HepG2 (cell line): ENCODE data around the gene KRCC1. TPM values are rescaled to one million over a fixed set of nuclear protein-coding genes. Genes with fewer than 3 reads are reported as not detected.

Source experiments
- ARNT2 ChIP-seq: sonication (generic); formaldehyde crosslinking; IDR thresholded peaks from 2 replicates; pipeline ENCODE4 v1.8.0; 2022; ENCODE audit warnings: mild to moderate bottlenecking, low read depth, missing genetic modification reagents, moderate library complexity
- ELF4 ChIP-seq: sonication (generic); formaldehyde crosslinking; IDR thresholded peaks from 2 replicates; pipeline ENCODE4 v1.5.0; 2020; ENCODE audit warnings: missing genetic modification reagents, mild to moderate bottlenecking, moderate library complexity, borderline replicate concordance
- FOXJ3 ChIP-seq: sonication (generic); formaldehyde crosslinking; IDR thresholded peaks from 2 replicates; pipeline ENCODE4 v1.4.0; 2020; ENCODE audit warnings: missing genetic modification reagents, mild to moderate bottlenecking, borderline replicate concordance
- GATAD1 ChIP-seq: IDR thresholded peaks from 2 replicates; pipeline ENCODE4 v1.6.1; 2016; ENCODE audit warnings: missing genetic modification reagents, missing compliant biosample characterization
- HOXA9 ChIP-seq: sonication (generic); formaldehyde crosslinking; IDR thresholded peaks from 2 replicates; pipeline ENCODE4 v1.8.1; 2022; ENCODE audit warnings: missing genetic modification reagents, mild to moderate bottlenecking, moderate library complexity, borderline replicate concordance
- IRF2 ChIP-seq: IDR thresholded peaks from 2 replicates; pipeline ENCODE4 v1.6.1; 2018; ENCODE audit warnings: missing genetic modification reagents, missing compliant biosample characterization
- PTBP1 ChIP-seq: fragments of 200-400 bp; formaldehyde crosslinking; IDR thresholded peaks from 2 replicates; pipeline ENCODE4 v1.6.1; 2018; ENCODE audit warnings: low read length, low read depth; ENCODE audit not compliant: poor library complexity, severe bottlenecking
- SIX1 ChIP-seq: sonication (generic); formaldehyde crosslinking; IDR thresholded peaks from 2 replicates; pipeline ENCODE4 v1.4.0; 2020; ENCODE audit warnings: missing genetic modification reagents, borderline replicate concordance
- SMYD3 ChIP-seq: sonication (generic); formaldehyde crosslinking; IDR thresholded peaks from 2 replicates; pipeline ENCODE4 v1.8.1; 2023; ENCODE audit warnings: mild to moderate bottlenecking, missing genetic modification reagents
- TBL1XR1 ChIP-seq: fragments of 150-350 bp; IDR thresholded peaks from 2 replicates; pipeline ENCODE4 v1.6.1; 2014; ENCODE audit warnings: borderline replicate concordance, low read length; ENCODE audit not compliant: partially characterized antibody
- ZNF17 ChIP-seq: sonication (generic); formaldehyde crosslinking; IDR thresholded peaks from 2 replicates; pipeline ENCODE4 v1.5.0; 2020; ENCODE audit warnings: mild to moderate bottlenecking, missing genetic modification reagents
- ZNF282 ChIP-seq: fragments of 450-650 bp; IDR thresholded peaks from 2 replicates; pipeline ENCODE4 v1.6.1; 2018; ENCODE audit not compliant: partially characterized antibody
- ZNF296 ChIP-seq: sonication (generic); formaldehyde crosslinking; conservative IDR thresholded peaks from 2 replicates; pipeline ENCODE4 v1.5.0; 2020; ENCODE audit warnings: mild to moderate bottlenecking, missing genetic modification reagents
- polyA plus RNA-seq, 8 experiments: library from polyadenylated mRNA; depleted of rRNA in 3 of 8; stranded (reverse) in 7 of 8; unstranded in 1 of 8; fragments of >200 nt; fragmentation: Illumina TruSeq in 4 of 8; extraction: Trizol in 4 of 8; gene quantifications; 2 replicates each; pipeline versions ENCODE4 v1.2.1 to v1.2.3, GENCODE V29; 2011 to 2016; ENCODE audit warnings: low read depth in 4 of 8, missing spikeins in 1 of 8, mixed read lengths in 1 of 8; ENCODE audit not compliant: insufficient read depth in 1 of 8
- total RNA-seq, 5 experiments: library from RNA; depleted of rRNA; stranded (reverse); fragments of >200 nt; fragmentation: Illumina TruSeq; extraction: Trizol; gene quantifications; 2 replicates each; pipeline ENCODE4 v1.2.3, GENCODE V29; 2016; ENCODE audit warnings: low read depth in 1 of 5
- TF ChIP-seq, protein P1 (sequence below), 2 experiments: sonication (generic) in 1 of 2; formaldehyde crosslinking in 1 of 2; IDR thresholded peaks; 2 replicates each; pipeline versions ENCODE4 v1.4.0 to v1.6.1; 2016 to 2020; ENCODE audit warnings: borderline replicate concordance in 1 of 2, low read depth in 1 of 2, mild to moderate bottlenecking in 1 of 2, missing genetic modification reagents in 1 of 2
- TF ChIP-seq, protein P2 (sequence below): IDR thresholded peaks from 2 replicates; pipeline ENCODE4 v1.6.1; 2012; ENCODE audit warnings: low read depth, low read length, improper control_type of control experiment
- TF ChIP-seq, protein P3 (sequence below): IDR thresholded peaks from 2 replicates; pipeline ENCODE4 v1.6.1; 2016; ENCODE audit warnings: missing biosample characterization, missing genetic modification reagents, low read depth
- TF ChIP-seq, protein P4 (sequence below): sonication (generic); formaldehyde crosslinking; IDR thresholded peaks from 2 replicates; pipeline ENCODE4 v1.9.0; 2022; ENCODE audit warnings: missing genetic modification reagents, mild to moderate bottlenecking, borderline replicate concordance

Gene KRCC1
- total and polyA plus RNA-seq, 2 of the 13 experiments (the other 11 are each of a cell fraction or from before 2014, with no cell fraction given): 6.5 to 7.7 TPM

DNA sequence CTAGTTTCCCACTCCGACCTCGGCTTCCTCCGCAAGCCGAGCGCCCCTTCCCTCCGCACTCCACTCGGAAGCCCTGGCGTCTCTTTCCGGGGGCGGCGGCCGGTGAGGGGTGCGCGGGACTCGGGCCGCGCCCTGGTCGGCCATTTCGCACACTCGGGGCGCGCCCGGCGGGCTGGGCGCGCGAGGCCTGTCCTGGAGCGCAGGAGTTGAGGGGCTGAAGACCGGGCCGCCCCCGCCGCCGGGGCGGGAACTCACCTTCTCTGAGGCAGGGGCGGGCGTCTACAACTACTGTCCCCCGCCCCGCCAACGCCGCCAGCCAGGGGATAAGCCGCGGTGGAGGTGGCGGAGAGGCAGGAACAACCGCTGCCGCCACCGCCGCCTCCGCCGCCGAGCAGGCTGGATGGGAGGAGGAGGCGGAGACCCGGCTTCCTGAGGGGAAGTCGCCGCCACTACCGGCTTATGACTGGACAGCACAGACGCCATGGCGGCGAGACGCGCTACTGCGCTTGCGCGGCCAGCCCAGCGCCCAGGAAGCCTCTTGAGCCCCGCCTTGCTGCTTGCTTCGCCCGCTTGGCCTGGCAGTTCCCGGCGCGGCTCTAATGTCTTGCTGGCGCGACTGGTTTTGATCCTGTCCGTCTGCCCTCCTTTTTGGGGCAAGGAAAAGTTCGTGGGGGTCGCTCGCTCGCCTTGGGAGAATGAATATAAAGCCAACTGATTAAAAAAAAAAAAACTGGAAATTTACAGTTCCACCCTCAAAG lies at the start of gene KRCC1 (continued):
- TF ChIP-seq, protein P1, sequence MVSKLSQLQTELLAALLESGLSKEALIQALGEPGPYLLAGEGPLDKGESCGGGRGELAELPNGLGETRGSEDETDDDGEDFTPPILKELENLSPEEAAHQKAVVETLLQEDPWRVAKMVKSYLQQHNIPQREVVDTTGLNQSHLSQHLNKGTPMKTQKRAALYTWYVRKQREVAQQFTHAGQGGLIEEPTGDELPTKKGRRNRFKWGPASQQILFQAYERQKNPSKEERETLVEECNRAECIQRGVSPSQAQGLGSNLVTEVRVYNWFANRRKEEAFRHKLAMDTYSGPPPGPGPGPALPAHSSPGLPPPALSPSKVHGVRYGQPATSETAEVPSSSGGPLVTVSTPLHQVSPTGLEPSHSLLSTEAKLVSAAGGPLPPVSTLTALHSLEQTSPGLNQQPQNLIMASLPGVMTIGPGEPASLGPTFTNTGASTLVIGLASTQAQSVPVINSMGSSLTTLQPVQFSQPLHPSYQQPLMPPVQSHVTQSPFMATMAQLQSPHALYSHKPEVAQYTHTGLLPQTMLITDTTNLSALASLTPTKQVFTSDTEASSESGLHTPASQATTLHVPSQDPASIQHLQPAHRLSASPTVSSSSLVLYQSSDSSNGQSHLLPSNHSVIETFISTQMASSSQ (IDR thresholded peaks at IDR 0.05; ENCODE audit: low read depth): no peak
- TF ChIP-seq, protein P1 (CRISPR knock-in tag; IDR thresholded peaks at IDR 0.05; ENCODE audit: borderline replicate concordance): peak; percentile 43; the same call in 1 of the 2 replicates
- TF ChIP-seq TBL1XR1: peak; percentile 5
- TF ChIP-seq SMYD3: peak; percentile 68; the same call in 1 of the 2 replicates
- peak; percentile 82 for TF ChIP-seq ARNT2 (CRISPR knock-in tag)
- no peak for TF ChIP-seq ZNF282
- no peak for TF ChIP-seq HOXA9 (CRISPR knock-in tag)
- TF ChIP-seq, protein P2, sequence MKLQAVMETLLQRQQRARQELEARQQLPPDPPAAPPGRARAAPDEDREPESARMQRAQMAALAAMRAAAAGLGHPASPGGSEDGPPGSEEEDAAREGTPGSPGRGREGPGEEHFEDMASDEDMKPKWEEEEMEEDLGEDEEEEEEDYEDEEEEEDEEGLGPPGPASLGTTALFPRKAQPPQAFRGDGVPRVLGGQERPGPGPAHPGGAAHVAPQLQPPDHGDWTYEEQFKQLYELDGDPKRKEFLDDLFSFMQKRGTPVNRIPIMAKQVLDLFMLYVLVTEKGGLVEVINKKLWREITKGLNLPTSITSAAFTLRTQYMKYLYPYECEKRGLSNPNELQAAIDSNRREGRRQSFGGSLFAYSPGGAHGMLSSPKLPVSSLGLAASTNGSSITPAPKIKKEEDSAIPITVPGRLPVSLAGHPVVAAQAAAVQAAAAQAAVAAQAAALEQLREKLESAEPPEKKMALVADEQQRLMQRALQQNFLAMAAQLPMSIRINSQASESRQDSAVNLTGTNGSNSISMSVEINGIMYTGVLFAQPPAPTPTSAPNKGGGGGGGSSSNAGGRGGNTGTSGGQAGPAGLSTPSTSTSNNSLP: no peak
- peak; percentile 75 for TF ChIP-seq PTBP1
- TF ChIP-seq SIX1 (CRISPR knock-in tag): no peak
- TF ChIP-seq FOXJ3 (CRISPR knock-in tag): peak; percentile 23; the same call in 1 of the 2 replicates
- TF ChIP-seq, protein P3, sequence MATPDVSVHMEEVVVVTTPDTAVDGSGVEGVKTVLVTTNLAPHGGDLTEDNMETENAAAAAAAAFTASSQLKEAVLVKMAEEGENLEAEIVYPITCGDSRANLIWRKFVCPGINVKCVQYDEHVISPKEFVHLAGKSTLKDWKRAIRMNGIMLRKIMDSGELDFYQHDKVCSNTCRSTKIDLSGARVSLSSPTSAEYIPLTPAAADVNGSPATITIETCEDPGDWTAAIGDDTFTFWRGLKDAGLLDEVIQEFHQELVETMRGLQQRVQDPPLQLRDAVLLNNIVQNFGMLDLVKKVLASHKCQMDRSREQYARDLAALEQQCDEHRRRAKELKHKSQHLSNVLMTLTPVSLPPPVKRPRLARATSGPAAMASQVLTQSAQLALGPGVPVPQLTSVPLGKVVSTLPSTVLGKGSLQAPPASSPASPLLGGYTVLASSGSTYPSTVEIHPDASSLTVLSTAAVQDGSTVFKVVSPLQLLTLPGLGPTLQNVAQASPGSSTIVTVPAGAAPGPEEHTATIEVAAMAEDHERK: no peak
- TF ChIP-seq, protein P4, sequence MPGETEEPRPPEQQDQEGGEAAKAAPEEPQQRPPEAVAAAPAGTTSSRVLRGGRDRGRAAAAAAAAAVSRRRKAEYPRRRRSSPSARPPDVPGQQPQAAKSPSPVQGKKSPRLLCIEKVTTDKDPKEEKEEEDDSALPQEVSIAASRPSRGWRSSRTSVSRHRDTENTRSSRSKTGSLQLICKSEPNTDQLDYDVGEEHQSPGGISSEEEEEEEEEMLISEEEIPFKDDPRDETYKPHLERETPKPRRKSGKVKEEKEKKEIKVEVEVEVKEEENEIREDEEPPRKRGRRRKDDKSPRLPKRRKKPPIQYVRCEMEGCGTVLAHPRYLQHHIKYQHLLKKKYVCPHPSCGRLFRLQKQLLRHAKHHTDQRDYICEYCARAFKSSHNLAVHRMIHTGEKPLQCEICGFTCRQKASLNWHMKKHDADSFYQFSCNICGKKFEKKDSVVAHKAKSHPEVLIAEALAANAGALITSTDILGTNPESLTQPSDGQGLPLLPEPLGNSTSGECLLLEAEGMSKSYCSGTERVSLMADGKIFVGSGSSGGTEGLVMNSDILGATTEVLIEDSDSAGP (CRISPR knock-in tag): peak; percentile 88
- TF ChIP-seq IRF2 (CRISPR knock-in tag): peak; percentile 31; the same call in 1 of the 2 replicates
- peak; percentile 78 for TF ChIP-seq GATAD1 (CRISPR knock-in tag)
- TF ChIP-seq ZNF17 (CRISPR knock-in tag): no peak
- TF ChIP-seq ZNF296 (CRISPR knock-in tag): no peak; the same call in 1 of the 2 replicates
- TF ChIP-seq ELF4 (CRISPR knock-in tag): no peak
